Gastrocnemius medialis (tissue), 4 donors: ENCODE results near the gene NACA. TPM values are rescaled to one million over a fixed set of nuclear protein-coding genes. Genes with fewer than 3 reads are reported as not detected.
"Not testable (repeated sequence)": the region's sequence is repeated elsewhere in the genome, so short reads cannot be mapped to it uniquely, and the experiment has no call there.

Experiments used
- ATAC-seq, 2 donors: fragments of 150-250 bp; one replicate each; pipeline ENCODE4 v1.9.1; 2016
- DNase-seq, 2 donors: peaks; one replicate each; pipeline ENCODE4 v3.0.0-alpha.2; 2019
- H3K27ac ChIP-seq, 4 donors: fragments of 200-600 bp; sonication (generic); 1 replicate in 1 of 4; 2 replicates in 3 of 4; pipeline ENCODE4 v1.5.1; 2016 to 2018; ENCODE audit warnings: mild to moderate bottlenecking in 2 of 4, moderate library complexity in 1 of 4
- H3K27me3 ChIP-seq, 3 donors: fragments of 200-600 bp; sonication (generic) in 2 of 3; 1 replicate in 1 of 3; 2 replicates in 2 of 3; pipeline versions ENCODE4 v1.5.1 to v1.6.0; 2016 to 2019; ENCODE audit warnings: mild to moderate bottlenecking in 1 of 3, moderate library complexity in 1 of 3
- H3K36me3 ChIP-seq, 2 donors: fragments of 200-600 bp; sonication (generic) in 1 of 2; one replicate each; pipeline ENCODE4 v1.5.1; 2017 to 2018
- H3K4me1 ChIP-seq, 2 donors: fragments of 200-600 bp; sonication (generic) in 1 of 2; one replicate each; pipeline ENCODE4 v1.5.1; 2016 to 2017; ENCODE audit warnings: mild to moderate bottlenecking in 2 of 2
- H3K4me3 ChIP-seq, 4 donors: fragments of 200-600 bp; sonication (generic) in 3 of 4; 1 replicate in 1 of 4; 2 replicates in 3 of 4; pipeline ENCODE4 v1.5.1; 2016 to 2019; ENCODE audit warnings: mild to moderate bottlenecking in 2 of 4
- H3K9me3 ChIP-seq, 3 donors: fragments of 200-600 bp; sonication (generic) in 2 of 3; 1 replicate in 1 of 3; 2 replicates in 2 of 3; pipeline ENCODE4 v1.5.1; 2016 to 2019
- POLR2A ChIP-seq, 2 donors: fragments of 450-650 bp; IDR thresholded peaks; one replicate each; pipeline ENCODE4 v1.6.1; 2017; ENCODE audit warnings: antibody characterized with exemption in 2 of 2, mild to moderate bottlenecking in 2 of 2, moderate library complexity in 2 of 2
- in situ Hi-C, 4 donors: fragments of 200-750 bp; cut with MboI; loops; one replicate each; pipeline versions ENCODE4 v1.15.0 to v1.8.0; 2017; ENCODE audit warnings: low sequenced_read_pairs in 4 of 4
- intact Hi-C: fragments of 100-400 bp; cut with DNase I; formaldehyde crosslinking; loops from one replicate; pipeline ENCODE4 v1.15.1; 2023; ENCODE audit warnings: low total_unique reads
- total RNA-seq, 4 donors: library from RNA; depleted of rRNA; stranded (reverse); fragments of >200 nt; gene quantifications; one replicate each; pipeline versions ENCODE4 v1.1.0 to v1.2.3, GENCODE V29; 2016
- TF ChIP-seq, protein P1 (sequence below), 5 experiments: fragments of 450-650 bp in 3 of 5; fragments of 200-600 bp in 2 of 5; sonication (generic) in 2 of 5; IDR thresholded peaks in 4 of 5; conservative IDR thresholded peaks in 1 of 5; 1 replicate in 4 of 5; 2 replicates in 1 of 5; pipeline ENCODE4 v1.5.1; 2016 to 2019; ENCODE audit warnings: antibody characterized with exemption in 5 of 5, mild to moderate bottlenecking in 3 of 5, moderate library complexity in 3 of 5

NACA gene
- total RNA-seq, 4 donors from 2014 or later, result 225 to 438 (median 398) TPM

- peaks cover 4 to 59% of the 10 kb centered on the region in 2 donors for H3K36me3 ChIP-seq
- intact Hi-C loops, result no loop called here
- H3K9me3 ChIP-seq, result no peaks in the 10 kb centered on the region
- peak overlapping the region; percentile 80 to 97 (median 95) for H3K27ac ChIP-seq
- DNase-seq, result no peak
- no peaks in the 10 kb centered on the region for H3K27me3 ChIP-seq
- no peak overlapping the region for H3K4me3 ChIP-seq
- TF ChIP-seq, protein P1, sequence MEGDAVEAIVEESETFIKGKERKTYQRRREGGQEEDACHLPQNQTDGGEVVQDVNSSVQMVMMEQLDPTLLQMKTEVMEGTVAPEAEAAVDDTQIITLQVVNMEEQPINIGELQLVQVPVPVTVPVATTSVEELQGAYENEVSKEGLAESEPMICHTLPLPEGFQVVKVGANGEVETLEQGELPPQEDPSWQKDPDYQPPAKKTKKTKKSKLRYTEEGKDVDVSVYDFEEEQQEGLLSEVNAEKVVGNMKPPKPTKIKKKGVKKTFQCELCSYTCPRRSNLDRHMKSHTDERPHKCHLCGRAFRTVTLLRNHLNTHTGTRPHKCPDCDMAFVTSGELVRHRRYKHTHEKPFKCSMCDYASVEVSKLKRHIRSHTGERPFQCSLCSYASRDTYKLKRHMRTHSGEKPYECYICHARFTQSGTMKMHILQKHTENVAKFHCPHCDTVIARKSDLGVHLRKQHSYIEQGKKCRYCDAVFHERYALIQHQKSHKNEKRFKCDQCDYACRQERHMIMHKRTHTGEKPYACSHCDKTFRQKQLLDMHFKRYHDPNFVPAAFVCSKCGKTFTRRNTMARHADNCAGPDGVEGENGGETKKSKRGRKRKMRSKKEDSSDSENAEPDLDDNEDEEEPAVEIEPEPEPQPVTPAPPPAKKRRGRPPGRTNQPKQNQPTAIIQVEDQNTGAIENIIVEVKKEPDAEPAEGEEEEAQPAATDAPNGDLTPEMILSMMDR (IDR thresholded peaks at IDR 0.05 in 4 of 5, conservative IDR thresholded peaks at IDR 0.05 in 1 of 5), result no peak
- no peak for TF ChIP-seq POLR2A (IDR thresholded peaks at IDR 0.05)
- in situ Hi-C loops, result no loop called here
- peaks cover 63 to 72% of the 10 kb centered on the region in 2 donors for H3K4me1 ChIP-seq
- no peak for ATAC-seq
Observed at GRCh38 chr12:56714431-56714929, 10.6 kb downstream of the NACA start.

GRCh38 chr12:56713345-56713744, 11.8 kb downstream of the NACA start:
- intact Hi-C loops, result loop anchor here (1.0 kb wide), 1 partner anchor 8 kb away; no protein-coding TSS in a partner anchor
- no peak for TF ChIP-seq POLR2A (IDR thresholded peaks at IDR 0.05)
- TF ChIP-seq, protein P1 (IDR thresholded peaks at IDR 0.05 in 4 of 5, conservative IDR thresholded peaks at IDR 0.05 in 1 of 5), result no peak
- Histone ChIP-seq H3K4me1 (peaks cover 52 to 61% of the 10 kb centered on the region in 2 donors), H3K27ac (peak overlapping the region; percentile 80 to 97 (median 95)), H3K36me3 (peaks cover 4 to 48% of the 10 kb centered on the region in 2 donors), H3K9me3 (no peaks in the 10 kb centered on the region), H3K4me3 (no peak overlapping the region), H3K27me3 (no peaks in the 10 kb centered on the region)
- DNase-seq, result peak in 1 of 2 donors; percentile 37
- ATAC-seq, result peak; percentile 69 to 79
- in situ Hi-C loops, result no loop called here

DNA sequence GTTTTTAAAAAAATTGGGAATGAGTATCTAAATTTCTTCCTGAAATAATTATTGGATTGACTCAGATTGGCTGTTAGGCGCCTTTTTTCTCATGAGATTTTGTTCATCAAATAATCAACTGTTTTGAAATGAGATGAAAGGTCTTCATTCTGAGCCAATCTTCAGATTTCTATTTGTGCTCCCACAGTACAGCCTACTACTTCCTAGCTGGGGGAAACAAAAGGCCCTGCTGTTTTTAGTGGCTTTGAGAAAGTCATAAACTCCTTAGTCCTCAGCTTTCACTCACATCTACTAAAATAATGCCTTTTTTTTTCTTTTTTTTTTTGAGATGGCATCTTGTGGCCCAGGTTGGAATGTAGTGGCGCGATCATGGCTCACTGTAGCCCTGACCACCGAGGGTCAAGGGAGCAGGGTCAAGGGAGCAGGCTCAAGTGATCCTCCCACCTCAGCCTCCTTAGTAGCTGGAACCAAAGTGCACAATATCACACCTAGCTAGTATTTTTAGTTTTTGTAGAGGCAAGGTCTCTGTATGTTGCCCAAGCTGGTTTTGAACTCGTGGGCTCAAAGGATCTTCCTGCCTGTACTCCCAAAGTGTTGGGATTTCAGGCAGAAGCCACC, 15.2 kb downstream of the NACA start:
- no peak for TF ChIP-seq POLR2A (IDR thresholded peaks at IDR 0.05)
- TF ChIP-seq, protein P1 (IDR thresholded peaks at IDR 0.05 in 4 of 5, conservative IDR thresholded peaks at IDR 0.05 in 1 of 5), result no peak

DNA sequence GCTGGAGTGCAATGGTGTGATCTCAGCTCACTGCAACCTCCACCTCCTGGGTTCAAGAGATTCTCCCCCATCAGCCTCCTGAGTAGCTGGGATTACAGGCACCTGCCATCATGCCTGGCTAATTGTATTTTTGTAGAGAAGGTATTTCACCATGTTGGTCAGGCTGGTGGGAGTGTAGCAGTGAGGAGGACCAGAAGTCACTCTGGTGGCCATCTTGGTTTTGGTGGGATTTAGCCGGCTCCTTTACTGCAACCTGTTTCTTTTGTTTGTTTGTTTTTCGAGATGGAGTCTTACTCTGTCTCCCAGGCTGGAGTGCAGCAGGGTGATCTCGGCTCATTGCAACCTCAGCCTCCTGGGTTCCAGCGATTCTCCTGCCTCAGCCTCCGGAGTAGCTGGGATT, 20.6 kb downstream of the NACA start:
- H3K4me3 ChIP-seq, intact Hi-C loops, DNase-seq, H3K4me1 ChIP-seq, ATAC-seq, H3K27ac ChIP-seq, H3K9me3 ChIP-seq, H3K36me3 ChIP-seq, in situ Hi-C loops, H3K27me3 ChIP-seq: not testable (repeated sequence)

More for the DNA sequence above, 15.2 kb downstream of the NACA start:
- Histone ChIP-seq H3K9me3 (no peaks in the 10 kb centered on the region), H3K4me1 (peaks cover 20 to 26% of the 10 kb centered on the region in 2 donors), H3K36me3 (peaks cover 4 to 37% of the 10 kb centered on the region in 2 donors), H3K27me3 (no peaks in the 10 kb centered on the region), H3K27ac (peak overlapping the region; percentile 80 to 97 (median 95)), H3K4me3 (no peak overlapping the region)
- DNase-seq (no peak), ATAC-seq (no peak)
- in situ Hi-C loops, result no loop called here
- intact Hi-C loops, result no loop called here

GRCh38 chr12:56699020-56699661, 26.0 kb downstream of the NACA start:
- H3K36me3 ChIP-seq, result no peaks in the 10 kb centered on the region
- H3K9me3 ChIP-seq, result no peaks in the 10 kb centered on the region
- H3K27ac ChIP-seq, result no peak overlapping the region
- H3K4me3 ChIP-seq, result no peak overlapping the region
- intact Hi-C loops, result no loop called here
- in situ Hi-C loops, result no loop called here
- DNase-seq, result no peak
- H3K4me1 ChIP-seq, result peaks cover 12 to 19% of the 10 kb centered on the region in 2 donors
- TF ChIP-seq, protein P1 (IDR thresholded peaks at IDR 0.05 in 4 of 5, conservative IDR thresholded peaks at IDR 0.05 in 1 of 5), result no peak
- TF ChIP-seq POLR2A (IDR thresholded peaks at IDR 0.05), result no peak
- ATAC-seq, result no peak
- H3K27me3 ChIP-seq, result no peaks in the 10 kb centered on the region
